Measurements from ENCODE around the gene HBB.

The HBB gene

DNA sequence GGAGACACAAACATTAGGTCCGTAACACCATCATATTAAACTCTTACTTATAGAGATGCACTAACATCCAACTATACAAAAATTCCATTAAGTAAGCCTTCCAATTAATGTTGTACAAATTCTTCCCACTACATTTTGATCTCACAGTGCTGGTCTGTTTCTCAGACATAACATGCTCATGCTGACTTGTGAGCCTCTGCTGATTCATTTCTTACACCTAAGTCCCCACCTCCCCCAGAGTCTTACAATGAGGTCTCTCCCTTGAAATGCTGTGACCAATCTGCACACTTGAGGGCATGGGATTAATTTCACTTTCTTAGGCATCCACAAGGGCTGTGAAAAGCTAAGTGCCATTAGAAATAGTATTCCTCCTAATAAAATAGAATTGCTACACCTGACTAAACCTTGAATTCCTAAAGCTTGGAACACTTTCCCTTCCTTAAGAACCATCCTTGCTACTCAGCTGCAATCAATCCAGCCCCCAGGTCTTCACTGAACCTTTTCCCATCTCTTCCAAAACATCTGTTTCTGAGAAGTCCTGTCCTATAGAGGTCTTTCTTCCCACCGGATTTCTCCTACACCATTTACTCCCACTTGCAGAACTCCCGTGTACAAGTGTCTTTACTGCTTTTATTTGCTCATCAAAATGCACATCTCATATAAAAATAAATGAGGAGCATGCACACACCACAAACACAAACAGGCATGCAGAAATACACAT lies 20.8 kb upstream of the HBB start:
- in situ Hi-C loops (cut with MboI; ENCODE audit: low sequenced_read_pairs): no loop called here

DNA sequence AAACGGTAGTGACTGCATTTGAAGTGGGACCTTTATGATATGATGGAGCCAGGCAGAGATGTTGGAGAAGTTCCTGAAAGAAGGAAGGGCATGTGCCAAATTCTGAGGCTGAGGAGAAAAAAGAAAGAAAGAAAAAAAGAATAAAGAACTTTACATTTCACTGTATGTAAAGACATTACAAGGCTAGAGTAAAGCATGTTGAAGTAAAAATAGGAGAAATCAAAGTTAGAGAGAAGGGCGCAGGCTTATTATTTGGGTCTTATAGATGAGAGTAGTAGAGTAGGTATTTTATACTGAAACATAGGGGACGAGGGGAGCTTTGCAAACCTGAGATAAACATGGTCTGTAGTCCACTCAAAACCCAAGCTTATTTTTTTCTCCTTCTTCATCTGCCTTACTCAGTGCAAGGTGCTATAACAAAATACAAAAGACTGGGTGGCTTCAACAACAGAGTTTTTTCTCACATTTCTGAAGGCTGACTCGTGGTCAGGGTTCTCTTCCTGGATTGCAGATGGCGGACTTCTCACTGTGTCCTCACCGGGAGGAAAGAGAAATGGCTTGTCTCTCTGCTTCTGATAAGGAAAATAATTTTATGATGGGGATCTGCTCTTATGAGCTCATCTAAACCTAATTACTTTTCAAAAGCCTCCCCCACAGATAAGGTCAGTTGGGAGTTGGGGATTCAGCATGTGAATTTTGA lies 20.1 kb upstream of the HBB start:
- in situ Hi-C loops (cut with MboI; ENCODE audit: low sequenced_read_pairs): no loop called here

DNA sequence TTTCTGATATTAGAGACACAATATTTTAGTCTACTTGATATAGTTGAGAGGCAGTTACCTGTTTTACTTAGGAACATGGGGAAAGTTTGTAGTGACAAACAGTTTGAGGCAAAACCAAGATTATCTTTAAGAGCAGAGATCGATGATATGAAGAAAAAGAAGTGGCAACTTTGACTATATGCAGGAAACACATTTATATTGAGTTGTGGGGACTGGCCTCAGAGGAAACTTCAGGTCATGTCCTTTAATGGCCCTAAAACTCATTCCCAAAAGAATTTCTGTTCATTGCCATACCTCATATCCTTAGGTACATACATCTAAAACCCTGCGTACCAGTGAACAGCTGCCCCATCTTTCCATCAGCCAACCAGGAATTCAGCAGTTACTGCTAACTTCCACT lies 18.3 kb upstream of the HBB start:
- in situ Hi-C loops (cut with MboI; ENCODE audit: low sequenced_read_pairs): no loop called here

DNA sequence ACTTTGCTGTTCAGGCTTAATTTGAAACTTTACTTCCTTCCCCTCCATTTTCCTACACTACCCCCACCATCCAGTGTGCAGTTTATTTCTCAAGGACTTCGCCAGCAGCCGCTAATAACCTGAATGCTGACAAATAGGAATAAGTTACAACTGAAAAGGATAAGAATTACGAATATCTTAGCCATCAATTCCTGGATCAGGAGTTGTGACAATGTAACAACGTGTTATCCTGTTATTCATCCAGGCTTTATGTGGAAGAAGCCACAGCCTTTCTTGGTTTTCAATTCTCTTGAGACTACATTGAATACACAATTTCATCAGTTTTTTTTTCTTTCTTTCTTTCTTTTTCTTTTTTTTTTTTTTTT lies 16.9 kb upstream of the HBB start:
- in situ Hi-C loops (cut with MboI; ENCODE audit: low sequenced_read_pairs): no loop called here

DNA sequence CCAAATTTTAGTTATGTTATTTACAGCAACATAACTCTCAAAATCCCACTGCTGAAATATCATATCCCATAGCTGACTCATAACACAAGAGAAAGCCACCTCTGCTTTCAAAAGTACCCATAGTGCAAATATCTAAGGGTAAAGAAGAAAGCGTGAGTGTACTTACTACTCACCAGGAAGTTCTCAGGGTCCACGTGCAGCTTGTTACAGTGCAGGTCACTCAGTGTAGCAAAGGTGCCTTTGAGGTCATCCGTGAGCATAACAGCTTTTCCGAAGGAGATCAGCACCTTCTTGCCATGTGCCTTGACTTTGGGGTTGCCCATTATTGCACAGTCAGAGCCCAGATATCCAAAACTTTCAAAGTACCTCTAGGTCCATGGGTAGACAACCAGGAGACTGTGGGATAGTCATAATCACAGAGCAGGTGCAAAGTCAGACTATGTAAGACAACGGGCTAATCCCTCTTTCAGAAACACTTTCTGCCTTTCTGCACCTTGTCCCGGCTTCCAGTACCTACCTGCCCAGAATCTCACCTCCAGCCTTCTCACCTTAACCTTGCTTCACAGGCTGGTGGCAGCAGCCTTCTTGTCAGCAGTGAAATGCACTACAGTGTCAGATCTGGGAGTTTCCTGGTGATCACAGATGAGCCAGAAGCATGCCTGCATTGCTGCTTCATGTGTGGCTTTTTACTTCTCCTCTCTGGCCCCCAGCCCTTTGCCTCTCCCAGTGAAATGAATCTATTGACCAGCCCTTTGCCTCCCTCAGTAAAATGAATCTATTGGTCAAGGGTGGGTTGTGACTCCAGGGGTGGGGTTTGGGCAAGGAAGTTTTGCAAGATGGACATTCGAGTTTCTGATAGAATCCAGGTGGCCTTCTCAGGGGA lies 16.3 kb upstream of the HBB start:
- in situ Hi-C loops (cut with MboI; ENCODE audit: low sequenced_read_pairs): no loop called here

DNA sequence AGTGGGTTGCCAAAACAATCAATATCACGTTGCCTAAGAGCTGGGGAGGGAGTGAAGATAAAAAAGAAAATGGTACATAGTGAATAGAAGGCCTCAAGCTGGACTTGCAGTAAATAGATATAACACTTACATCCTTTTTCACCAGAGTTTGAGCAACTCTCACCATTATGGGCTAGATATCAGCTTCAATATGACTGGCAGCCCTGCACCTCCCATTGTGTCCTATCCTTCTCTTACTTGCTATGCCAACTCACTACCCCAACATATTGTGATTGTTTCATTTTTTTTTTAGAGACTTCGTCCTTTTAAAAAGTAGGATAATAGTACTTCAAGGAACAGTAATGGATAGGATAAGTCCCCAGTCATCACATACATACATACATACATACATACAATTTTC lies 15.3 kb upstream of the HBB start:
- in situ Hi-C loops (cut with MboI; ENCODE audit: low sequenced_read_pairs): no loop called here

DNA sequence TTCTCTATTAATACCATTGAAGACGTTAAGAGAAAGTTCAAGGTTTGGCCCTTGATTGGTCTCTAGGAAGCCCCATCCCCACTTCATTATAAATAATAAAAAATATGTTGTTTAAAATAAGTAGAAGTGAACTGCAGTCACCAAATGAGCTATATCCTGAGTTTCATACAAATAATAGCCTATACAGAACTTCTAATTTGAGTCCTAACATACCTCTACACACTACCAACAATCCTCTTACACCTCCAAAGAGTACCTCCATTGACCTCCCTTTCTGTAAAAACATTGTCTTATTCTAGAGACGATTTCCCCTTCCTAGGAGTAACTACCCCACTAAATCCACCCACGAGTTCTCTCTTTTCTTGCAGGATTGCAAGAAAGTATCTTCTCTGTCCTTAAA lies 14.6 kb upstream of the HBB start:
- in situ Hi-C loops (cut with MboI; ENCODE audit: low sequenced_read_pairs): no loop called here

DNA sequence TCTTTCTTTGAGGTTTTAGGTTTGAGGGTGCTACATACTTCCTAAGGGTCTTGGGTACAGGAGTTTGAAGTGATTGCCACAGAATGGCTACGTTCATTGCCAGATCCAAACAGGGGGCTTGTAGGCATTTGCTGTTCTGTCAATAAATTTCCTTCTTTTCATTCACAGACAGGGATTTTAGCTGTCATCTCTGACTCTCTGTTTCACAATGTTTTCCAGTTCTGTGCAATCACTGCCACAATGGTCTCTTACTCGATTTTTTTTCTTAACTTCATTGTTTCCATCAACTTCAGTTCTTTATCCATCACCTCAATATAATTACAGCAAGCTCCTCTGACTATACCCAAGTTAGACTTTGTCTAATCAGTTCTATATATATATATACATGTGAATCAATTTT lies 13.6 kb upstream of the HBB start:
- in situ Hi-C loops (cut with MboI; ENCODE audit: low sequenced_read_pairs): no loop called here

DNA sequence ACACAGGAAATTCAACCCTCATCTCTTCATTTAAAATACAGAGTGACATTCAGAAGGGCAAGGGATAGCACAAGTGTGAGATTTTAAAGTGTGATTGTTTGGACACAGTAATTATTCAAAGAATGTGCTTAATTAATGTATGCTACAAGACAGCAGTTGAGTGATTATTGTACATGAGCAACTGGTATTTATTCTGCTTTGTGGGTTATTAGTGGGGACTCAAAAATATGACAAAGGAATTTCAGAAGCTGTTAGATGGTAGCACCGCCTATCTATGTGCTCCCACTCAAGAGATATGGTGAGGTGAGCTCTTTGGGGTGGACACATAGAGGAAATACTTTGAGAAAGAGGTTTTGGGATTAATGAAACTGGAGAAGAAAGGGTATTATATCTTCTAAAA lies 13.2 kb upstream of the HBB start:
- in situ Hi-C loops (cut with MboI; ENCODE audit: low sequenced_read_pairs): no loop called here

DNA sequence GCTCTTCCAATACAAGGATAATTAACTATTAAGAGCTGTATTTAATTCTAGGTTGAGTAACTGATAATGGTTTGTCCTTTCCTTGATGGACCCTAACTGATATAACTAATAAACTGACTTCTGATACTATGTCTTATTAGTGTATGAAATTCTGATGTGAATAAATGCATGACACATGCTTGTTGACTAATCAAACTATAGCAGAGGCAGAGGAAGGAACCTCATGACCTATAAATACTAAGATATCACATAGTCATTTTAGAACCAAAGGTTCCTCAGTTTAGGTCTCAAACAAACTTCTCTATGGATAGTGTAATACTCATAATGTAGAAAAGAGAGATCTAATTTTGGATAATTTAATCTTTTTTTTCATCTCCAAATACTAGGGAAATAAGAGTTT lies 12.2 kb upstream of the HBB start:
- in situ Hi-C loops (cut with MboI; ENCODE audit: low sequenced_read_pairs): no loop called here

DNA sequence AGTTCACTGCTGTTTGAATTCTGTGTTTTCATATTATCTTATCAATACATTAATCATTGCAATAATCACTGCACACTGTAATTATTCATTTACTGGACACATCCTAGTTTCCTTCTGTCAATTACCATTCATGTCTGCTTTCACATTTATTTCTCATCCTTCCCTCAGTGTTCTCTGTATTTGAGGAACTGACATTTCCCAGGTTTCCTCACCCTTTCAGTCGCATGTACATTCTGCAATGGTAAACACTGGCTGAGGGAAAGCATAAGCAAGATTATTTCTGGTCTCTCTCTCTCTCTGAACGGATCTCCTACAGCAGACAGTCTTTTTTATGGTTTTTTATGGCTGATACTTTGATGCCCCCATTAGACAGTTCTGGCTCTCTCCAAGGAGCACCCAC lies 11.6 kb upstream of the HBB start:
- in situ Hi-C loops (cut with MboI; ENCODE audit: low sequenced_read_pairs): no loop called here

DNA sequence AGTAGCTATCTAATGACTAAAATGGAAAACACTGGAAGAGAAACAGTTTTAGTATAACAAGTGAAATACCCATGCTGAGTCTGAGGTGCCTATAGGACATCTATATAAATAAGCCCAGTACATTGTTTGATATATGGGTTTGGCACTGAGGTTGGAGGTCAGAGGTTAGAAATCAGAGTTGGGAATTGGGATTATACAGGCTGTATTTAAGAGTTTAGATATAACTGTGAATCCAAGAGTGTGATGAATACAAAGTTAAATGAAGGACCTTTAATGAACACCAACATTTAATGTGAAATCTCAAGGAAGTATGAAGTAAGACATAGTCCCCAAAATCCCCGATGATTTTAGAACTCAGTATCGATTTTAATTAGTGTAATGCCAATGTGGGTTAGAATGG lies 10.5 kb upstream of the HBB start:
- in situ Hi-C loops (cut with MboI; ENCODE audit: low sequenced_read_pairs): no loop called here

DNA sequence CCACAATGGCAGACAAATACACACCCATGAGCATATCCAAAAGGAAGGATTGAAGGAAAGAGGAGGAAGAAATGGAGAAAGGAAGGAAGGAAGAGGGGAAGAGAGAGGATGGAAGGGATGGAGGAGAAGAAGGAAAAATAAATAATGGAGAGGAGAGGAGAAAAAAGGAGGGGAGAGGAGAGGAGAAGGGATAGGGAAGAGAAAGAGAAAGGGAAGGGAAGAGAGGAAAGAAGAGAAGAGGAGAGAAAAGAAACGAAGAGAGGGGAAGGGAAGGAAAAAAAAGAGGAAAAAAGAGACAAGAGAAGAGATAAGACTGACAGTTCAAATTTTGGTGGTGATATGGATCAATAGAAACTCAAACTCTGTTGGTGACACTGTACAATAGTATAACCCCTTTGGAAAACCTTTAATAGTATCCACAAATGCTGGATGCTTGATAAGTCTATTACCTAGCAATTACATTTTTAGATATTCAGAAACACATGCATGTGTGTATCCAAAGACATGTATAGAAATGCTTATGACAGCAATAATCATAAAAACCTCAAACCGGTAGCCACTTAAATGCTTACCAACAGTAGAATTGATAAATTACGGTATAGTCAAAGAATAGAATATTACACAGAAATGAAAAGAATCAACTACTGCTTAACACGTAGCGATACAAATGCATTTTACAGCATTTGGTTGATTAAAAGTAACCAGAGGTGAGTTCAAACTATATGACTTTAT lies 8.7 kb upstream of the HBB start:
- in situ Hi-C loops (cut with MboI; ENCODE audit: low sequenced_read_pairs): no loop called here

DNA sequence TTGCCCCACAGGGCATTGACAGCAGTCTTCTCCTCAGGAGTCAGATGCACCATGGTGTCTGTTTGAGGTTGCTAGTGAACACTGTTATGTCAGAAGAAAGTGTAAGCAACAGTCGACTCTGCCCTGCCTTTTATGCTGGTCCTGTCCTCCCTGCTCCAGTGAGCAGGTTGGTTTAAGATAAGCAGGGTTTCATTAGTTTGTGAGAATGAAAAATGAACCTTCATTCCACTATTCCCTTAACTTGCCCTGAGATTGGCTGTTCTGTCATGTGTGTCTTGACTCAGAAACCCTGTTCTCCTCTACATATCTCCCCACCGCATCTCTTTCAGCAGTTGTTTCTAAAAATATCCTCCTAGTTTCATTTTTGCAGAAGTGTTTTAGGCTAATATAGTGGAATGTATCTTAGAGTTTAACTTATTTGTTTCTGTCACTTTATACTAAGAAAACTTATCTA lies 7.5 kb upstream of the HBB start, which contains the start of gene HBD:
HBD (minus strand) TSS at position 103 of the 454 bp plus-strand sequence; CDS start at position 53, 50 bp downstream.
- in situ Hi-C loops (cut with MboI; ENCODE audit: low sequenced_read_pairs): no loop called here

DNA sequence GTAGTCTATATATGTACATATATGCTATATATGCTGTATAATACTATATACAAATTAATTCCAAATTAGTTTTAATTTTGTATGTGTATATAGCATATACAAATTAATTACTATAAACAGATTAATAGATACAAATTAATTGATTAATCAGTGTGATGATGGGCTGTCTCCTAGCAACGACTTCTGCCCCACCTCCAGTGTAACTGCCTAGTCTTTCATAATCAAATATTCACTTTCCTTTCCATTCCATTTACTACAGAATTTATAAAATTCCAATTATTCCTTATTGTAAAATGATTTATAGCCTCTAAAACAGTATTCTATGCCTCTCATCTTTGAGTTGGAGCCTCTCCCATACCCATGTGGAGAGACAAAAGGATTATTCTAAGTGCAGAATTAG lies 6.4 kb upstream of the HBB start:
- in situ Hi-C loops (cut with MboI; ENCODE audit: low sequenced_read_pairs): no loop called here

DNA sequence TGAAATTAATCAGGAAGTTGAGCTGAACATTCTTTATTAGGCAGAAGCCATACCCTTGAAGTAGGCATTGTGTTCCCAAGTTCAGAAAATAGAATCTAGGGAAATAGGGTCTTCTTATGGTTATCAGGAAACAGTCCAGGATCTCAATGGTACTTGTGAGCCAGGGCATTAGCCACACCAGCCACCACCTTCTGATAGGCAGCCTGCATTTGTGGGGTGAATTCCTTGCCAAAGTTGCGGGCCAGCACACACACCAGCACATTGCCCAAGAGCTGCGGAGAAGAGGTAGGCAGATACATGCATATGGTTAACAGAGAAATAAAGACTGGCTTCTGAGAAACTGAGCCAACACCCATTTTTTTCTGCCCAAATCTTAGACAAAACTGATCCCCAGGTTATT lies 6.0 kb upstream of the HBB start:
- in situ Hi-C loops (cut with MboI; ENCODE audit: low sequenced_read_pairs): no loop called here

DNA sequence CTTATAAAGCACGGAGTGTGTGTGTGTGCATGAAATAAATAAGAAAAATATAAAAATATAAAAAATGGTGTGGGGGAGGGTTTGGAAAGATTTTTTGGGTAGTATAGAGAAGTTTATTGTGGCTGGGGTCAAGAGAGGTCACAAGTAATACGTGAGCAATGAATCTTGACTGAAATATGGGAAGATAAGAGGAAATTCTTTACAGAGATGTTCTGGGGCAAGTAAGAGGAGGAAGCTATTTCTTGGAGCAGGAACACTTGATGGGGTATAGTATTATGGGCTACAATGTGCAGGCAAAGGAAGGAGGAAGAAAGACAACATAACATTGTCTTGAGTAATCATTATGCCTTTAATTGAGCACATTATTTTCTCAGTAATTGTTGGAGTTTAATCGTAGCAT lies 5.3 kb upstream of the HBB start:
- in situ Hi-C loops (cut with MboI; ENCODE audit: low sequenced_read_pairs): no loop called here

DNA sequence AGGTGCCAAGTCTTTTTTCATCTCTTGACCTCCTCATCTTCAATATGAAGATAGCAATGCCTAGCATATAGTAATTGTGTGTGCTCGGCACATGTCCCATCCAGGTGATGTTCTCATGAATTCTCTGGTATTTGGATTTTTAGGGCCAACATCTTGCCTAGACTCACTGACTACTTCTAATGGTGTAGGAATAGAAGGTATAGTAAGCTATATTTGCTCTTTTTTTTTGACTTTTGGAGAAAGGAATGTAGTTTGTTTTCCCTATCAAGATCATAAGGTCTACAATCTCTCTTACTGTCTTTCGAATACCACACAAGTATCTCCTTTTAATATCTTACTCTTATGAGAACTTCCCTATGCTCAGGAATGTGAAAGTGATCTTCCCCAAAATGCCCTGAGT lies 4.2 kb upstream of the HBB start:
- in situ Hi-C loops (cut with MboI; ENCODE audit: low sequenced_read_pairs): no loop called here

DNA sequence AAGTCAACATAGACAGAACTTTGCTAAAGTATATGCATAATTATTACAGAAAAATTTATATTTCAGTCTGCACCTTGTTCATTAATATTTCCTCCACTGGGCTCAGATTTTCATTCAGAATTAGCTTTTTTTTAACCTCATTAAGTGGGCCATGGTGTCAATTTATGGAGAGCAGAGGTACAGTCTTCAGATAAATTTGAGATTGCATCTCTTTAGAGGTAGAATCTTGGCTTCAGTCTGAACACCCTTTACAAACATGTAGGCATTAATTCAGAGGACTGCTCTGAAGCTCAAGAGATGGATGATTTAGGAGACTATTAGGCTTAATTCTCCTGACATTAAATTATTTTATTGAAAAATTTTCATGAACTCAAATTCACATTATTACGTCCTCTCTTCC lies 3.4 kb upstream of the HBB start:
- in situ Hi-C loops (cut with MboI; ENCODE audit: low sequenced_read_pairs): no loop called here

DNA sequence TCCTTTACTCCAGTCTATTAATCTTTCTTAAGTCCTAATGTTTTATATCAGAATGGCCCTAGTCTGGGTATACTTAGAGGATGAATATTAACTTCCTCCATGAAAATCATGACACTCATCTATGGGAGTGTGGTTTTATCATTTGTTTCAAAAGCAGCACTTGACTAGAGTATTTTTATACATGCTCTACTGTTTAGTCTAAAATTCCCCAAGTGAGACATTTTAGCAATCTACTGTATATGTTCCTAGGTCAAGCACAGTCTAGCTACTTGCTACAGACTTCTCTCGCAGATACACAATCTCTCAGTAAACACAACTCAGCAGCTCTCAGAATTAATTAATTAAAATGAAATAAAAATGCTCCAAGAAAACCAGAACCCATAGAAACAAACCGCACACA lies 2.9 kb upstream of the HBB start:
- in situ Hi-C loops (cut with MboI; ENCODE audit: low sequenced_read_pairs): no loop called here

DNA sequence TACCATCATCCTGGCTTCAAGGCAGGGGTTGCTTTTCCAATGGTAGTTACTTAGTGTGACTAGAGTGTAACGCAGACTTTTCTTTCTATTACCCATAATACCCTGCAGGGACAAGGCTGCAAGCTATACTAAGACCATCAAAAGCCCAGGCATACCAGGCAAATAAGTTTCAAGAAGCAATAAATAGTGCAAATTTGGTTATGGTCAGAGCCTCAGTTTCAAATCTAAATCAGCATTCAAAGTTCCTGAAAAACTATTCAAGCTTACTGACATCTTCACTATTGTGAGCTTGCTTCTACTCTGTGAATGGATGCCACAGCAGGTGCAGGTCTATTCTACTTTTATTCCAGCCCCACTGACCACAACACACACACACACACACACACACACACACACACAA lies 2.5 kb upstream of the HBB start:
- in situ Hi-C loops (cut with MboI; ENCODE audit: low sequenced_read_pairs): no loop called here
